ENCODE measurements around the gene UBE2M. TPM values are rescaled to one million over a fixed set of nuclear protein-coding genes. Genes with fewer than 3 reads are reported as not detected.
"Not testable (repeated sequence)": the region's sequence is repeated elsewhere in the genome, so short reads cannot be mapped to it uniquely, and the experiment has no call there.

The UBE2M gene
- total RNA-seq, 2 experiments from 2014 or later: 91.4 to 93.6 TPM

DNA sequence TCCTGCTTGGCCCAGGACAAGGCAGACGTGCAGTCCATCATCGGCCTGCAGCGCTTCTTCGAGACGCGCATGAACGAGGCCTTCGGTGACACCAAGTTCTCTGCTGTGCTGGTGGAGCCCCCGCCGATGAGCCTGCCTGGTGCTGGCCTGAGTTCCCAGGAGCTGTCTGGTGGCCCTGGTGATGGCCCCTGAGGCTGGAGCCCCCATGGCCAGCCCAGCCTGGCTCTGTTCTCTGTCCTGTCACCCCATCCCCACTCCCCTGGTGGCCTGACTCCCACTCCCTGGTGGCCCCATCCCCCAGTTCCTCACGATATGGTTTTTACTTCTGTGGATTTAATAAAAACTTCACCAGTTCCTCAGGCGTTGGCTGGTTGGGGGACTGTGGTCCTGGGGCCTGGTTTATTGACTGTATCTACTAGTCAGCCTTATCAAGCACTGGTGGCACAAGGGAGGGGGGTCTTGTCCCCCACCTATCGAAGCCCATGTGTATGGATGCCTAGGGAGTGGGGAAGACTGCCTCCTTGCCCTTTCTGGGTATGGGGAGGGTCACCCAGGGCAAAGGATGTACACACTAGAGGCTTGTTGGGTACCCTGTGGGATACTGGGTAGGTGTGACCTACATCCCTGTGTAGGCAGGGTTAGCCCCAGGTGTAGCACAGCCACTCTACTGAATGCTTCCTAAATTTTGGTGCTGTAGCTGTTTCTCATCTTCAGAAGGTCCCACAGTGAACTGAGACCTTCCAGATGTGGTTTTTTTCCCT lies 7.9 kb downstream of the UBE2M start:
- no peak for DNase-seq
- peaks cover 55% of the 10 kb centered on the region for H3K4me1 Mint-ChIP-seq (ENCODE audit: low read depth)
- H3K27me3 Mint-ChIP-seq (ENCODE audit: low read depth): no peaks in the 10 kb centered on the region
- H3K36me3 Mint-ChIP-seq (ENCODE audit: low read depth): peaks cover 66% of the 10 kb centered on the region
- no peak overlapping the region for H3K27ac Mint-ChIP-seq
- no peaks in the 10 kb centered on the region for H3K9me3 Mint-ChIP-seq
- no peak overlapping the region for H3K4me3 Mint-ChIP-seq
- CTCF ChIA-PET: interaction anchor here (0.9 kb wide), 1 partner anchor 31 kb away, joined by 4 read pairs; the partner anchor contains the start of gene ZBTB45
- intact Hi-C loops (cut with micrococcal nuclease): no loop called here

DNA sequence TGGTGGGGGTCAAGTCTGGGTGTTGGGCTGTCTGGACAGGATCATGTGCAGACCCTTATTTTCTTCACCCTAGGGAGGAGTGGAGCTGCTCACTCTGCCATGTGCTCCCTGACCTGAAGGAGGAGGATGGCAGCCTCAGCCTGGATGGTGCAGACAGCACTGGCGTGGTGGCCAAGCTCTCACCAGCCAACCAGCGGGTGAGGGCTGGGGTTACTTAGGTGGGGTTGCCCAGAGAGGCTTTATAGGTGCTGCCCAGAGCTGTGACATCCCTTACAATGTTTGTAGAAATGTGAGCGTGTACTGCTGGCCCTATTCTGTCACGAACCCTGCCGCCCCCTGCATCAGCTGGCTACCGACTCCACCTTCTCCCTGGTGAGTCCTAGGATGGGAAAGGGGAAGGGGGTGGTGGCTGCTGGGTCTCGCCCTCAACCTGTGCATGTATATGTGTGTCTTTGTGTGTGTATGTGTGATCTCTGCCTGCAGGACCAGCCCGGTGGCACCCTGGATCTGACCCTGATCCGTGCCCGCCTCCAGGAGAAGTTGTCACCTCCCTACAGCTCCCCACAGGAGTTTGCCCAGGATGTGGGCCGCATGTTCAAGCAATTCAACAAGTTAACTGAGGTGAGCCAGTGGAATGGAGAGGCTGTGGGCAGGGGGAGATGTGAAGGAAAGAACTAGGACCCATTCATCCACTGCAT lies 8.6 kb downstream of the UBE2M start:
- CTCF ChIA-PET: no interaction called here
- no peak overlapping the region for H3K4me3 Mint-ChIP-seq
- no peaks in the 10 kb centered on the region for H3K9me3 Mint-ChIP-seq
- H3K4me1 Mint-ChIP-seq (ENCODE audit: low read depth): peaks cover 51% of the 10 kb centered on the region
- peaks cover 68% of the 10 kb centered on the region for H3K36me3 Mint-ChIP-seq (ENCODE audit: low read depth)
- no peak for DNase-seq
- intact Hi-C loops (cut with micrococcal nuclease): no loop called here
- no peak overlapping the region for H3K27ac Mint-ChIP-seq
- no peaks in the 10 kb centered on the region for H3K27me3 Mint-ChIP-seq (ENCODE audit: low read depth)

DNA sequence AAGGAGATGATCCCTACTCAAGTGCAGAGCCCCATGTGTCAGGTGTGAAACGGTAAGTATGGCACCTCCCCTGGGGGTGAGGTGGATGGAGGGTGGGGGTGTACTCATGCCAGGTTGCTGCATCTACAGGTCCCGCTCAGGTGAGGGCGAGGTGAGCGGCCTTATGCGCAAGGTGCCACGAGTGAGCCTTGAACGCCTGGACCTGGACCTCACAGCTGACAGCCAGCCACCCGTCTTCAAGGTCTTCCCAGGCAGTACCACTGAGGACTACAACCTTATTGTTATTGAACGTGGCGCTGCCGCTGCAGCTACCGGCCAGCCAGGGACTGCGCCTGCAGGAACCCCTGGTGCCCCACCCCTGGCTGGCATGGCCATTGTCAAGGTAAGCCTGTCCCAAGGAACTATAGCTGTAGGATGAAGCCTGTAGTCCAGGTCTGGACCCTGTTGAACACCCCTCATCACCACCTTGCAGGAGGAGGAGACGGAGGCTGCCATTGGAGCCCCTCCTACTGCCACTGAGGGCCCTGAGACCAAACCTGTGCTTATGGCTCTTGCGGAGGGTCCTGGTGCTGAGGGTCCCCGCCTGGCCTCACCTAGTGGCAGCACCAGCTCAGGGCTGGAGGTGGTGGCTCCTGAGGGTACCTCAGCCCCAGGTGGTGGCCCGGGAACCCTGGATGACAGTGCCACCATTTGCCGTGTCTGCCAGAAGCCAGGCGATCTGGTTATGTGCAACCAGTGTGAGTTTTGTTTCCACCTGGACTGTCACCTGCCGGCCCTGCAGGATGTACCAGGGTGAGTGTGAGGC lies 9.3 kb downstream of the UBE2M start:
- no peak overlapping the region for H3K4me3 Mint-ChIP-seq

DNA sequence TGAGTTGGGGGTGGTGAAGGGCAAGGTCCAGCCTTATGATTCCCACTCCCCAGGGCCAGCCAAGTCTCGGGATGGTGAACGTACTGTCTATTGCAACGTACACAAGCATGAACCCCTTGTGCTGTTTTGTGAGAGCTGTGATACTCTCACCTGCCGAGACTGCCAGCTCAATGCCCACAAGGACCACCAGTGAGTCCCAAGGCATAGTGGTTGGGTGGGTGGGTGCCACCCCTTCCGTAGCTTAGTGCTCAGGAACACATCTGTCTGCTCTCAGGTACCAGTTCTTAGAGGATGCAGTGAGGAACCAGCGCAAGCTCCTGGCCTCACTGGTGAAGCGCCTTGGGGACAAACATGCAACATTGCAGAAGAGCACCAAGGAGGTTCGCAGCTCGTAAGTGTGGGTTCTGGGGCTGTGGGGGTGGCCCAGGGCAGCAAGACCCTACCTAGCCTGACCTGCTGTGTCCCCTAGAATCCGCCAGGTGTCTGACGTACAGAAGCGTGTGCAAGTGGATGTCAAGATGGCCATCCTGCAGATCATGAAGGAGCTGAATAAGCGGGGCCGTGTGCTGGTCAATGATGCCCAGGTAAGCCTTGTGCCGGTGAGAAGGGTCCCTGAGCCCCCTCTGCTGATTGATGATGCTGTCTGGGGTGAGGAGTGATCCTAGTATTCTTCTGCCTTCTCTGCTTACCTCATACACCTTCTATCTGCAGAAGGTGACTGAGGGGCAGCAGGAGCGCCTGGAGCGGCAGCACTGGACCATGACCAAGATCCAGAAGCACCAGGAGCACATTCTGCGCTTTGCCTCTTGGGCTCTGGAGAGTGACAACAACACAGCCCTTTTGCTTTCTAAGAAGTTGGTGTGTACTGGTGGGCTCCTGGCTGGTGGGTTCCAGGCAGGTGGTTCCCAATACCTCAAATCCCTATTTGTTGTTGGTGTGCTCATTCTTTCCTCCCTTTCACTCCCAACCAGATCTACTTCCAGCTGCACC lies 10.8 kb downstream of the UBE2M start:
- intact Hi-C loops (cut with micrococcal nuclease): no loop called here
- CTCF ChIA-PET: interaction anchor here (0.6 to 6.8 kb wide), 2 partner anchors 19 to 28 kb away, joined by 3 to 34 read pairs; partner anchors contain the start of gene ZBTB45
- no peaks in the 10 kb centered on the region for H3K9me3 Mint-ChIP-seq
- no peak overlapping the region for H3K4me3 Mint-ChIP-seq
- H3K36me3 Mint-ChIP-seq (ENCODE audit: low read depth): peaks cover 63% of the 10 kb centered on the region
- DNase-seq: no peak
- H3K4me1 Mint-ChIP-seq (ENCODE audit: low read depth): peaks cover 39% of the 10 kb centered on the region
- peaks cover 6% of the 10 kb centered on the region for H3K27me3 Mint-ChIP-seq (ENCODE audit: low read depth)
- peak overlapping the region; percentile 30 for H3K27ac Mint-ChIP-seq

More for the DNA sequence above, 9.3 kb downstream of the UBE2M start:
- H3K4me1 Mint-ChIP-seq (ENCODE audit: low read depth): peaks cover 44% of the 10 kb centered on the region
- intact Hi-C loops (cut with micrococcal nuclease): no loop called here
- no peaks in the 10 kb centered on the region for H3K9me3 Mint-ChIP-seq
- DNase-seq: no peak
- CTCF ChIA-PET: interaction anchor here (6.8 kb wide), 1 partner anchor 30 kb away, joined by 34 read pairs; the partner anchor contains the start of gene ZBTB45
- H3K27ac Mint-ChIP-seq: no peak overlapping the region
- H3K36me3 Mint-ChIP-seq (ENCODE audit: low read depth): peaks cover 66% of the 10 kb centered on the region
- no peaks in the 10 kb centered on the region for H3K27me3 Mint-ChIP-seq (ENCODE audit: low read depth)

DNA sequence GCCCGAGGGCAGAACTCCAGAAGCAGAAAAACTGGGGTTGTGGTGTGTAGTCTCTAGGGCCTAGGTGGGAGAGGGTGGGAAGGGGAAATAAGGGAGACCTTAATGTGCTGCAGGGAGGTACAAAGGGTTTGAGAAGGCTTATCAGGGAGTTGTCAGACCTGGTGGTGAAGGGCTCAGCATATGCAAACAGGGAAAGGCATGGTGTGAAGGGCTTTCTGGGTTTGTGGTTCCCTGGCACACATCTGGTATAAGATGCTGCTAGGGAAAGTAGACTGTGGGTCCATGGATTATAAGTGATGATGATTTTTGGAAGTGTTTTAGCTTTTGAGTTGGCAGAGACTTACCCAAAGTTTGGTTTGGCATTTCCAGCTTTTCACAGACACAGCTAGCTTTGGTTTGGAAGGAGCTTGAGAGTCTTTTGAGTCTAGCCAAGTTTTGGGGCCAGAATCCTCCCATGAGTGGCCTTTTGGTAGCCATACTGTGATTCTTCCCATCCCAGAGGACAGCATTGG lies 12.3 kb downstream of the UBE2M start:
- intact Hi-C loops (cut with micrococcal nuclease): no loop called here
- peaks cover 52% of the 10 kb centered on the region for H3K36me3 Mint-ChIP-seq (ENCODE audit: low read depth)
- peak overlapping the region; percentile 97 for H3K4me3 Mint-ChIP-seq
- no peaks in the 10 kb centered on the region for H3K9me3 Mint-ChIP-seq
- H3K4me1 Mint-ChIP-seq (ENCODE audit: low read depth): peaks cover 35% of the 10 kb centered on the region
- CTCF ChIA-PET: interaction anchor here (1.3 to 6.8 kb wide), 3 partner anchors 8 to 32 kb away, joined by 3 to 34 read pairs (median 4); partner anchors contain the start of gene ZBTB45
- H3K27me3 Mint-ChIP-seq (ENCODE audit: low read depth): peaks cover 9% of the 10 kb centered on the region
- peak overlapping the region; percentile 89 for H3K27ac Mint-ChIP-seq
- DNase-seq: no peak

DNA sequence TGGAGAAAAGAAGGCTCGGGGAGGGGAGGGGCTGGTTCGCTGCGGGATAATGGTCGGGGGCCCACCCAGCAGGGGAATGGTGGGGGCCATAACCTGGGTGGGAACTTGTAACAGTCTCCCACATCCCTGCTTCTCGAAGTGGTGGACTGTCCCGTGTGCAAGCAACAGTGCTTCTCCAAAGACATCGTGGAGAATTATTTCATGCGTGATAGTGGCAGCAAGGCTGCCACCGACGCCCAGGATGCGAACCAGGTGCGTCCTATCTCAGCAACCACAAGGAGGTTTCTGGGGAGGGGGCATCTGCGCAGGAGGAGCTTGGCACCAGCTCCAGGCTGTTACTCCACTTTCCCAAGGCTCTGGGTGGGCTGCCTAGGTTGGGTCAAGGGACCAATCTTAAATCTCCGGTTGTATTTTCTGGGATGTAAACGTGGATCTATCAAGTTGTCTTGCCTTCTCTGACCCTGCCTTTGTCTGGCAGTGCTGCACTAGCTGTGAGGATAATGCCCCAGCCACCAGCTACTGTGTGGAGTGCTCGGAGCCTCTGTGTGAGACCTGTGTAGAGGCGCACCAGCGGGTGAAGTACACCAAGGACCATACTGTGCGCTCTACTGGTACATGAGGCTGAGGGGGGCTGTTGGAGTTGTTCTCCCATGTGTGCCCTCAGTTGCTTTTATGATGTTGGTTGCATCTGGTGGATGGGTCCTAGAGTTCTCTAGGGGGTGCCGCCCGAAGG lies 13.0 kb downstream of the UBE2M start:
- H3K36me3 Mint-ChIP-seq (ENCODE audit: low read depth): peaks cover 47% of the 10 kb centered on the region
- H3K27me3 Mint-ChIP-seq (ENCODE audit: low read depth): peaks cover 9% of the 10 kb centered on the region
- DNase-seq: no peak
- CTCF ChIA-PET: interaction anchor here (1.0 to 6.8 kb wide), 4 partner anchors 8 to 32 kb away, joined by 3 to 34 read pairs (median 4); partner anchors contain the start of gene ZBTB45
- intact Hi-C loops (cut with micrococcal nuclease): no loop called here
- H3K27ac Mint-ChIP-seq: peak overlapping the region; percentile 89
- H3K4me3 Mint-ChIP-seq: peak overlapping the region; percentile 97
- H3K9me3 Mint-ChIP-seq: no peaks in the 10 kb centered on the region
- peaks cover 32% of the 10 kb centered on the region for H3K4me1 Mint-ChIP-seq (ENCODE audit: low read depth)

DNA sequence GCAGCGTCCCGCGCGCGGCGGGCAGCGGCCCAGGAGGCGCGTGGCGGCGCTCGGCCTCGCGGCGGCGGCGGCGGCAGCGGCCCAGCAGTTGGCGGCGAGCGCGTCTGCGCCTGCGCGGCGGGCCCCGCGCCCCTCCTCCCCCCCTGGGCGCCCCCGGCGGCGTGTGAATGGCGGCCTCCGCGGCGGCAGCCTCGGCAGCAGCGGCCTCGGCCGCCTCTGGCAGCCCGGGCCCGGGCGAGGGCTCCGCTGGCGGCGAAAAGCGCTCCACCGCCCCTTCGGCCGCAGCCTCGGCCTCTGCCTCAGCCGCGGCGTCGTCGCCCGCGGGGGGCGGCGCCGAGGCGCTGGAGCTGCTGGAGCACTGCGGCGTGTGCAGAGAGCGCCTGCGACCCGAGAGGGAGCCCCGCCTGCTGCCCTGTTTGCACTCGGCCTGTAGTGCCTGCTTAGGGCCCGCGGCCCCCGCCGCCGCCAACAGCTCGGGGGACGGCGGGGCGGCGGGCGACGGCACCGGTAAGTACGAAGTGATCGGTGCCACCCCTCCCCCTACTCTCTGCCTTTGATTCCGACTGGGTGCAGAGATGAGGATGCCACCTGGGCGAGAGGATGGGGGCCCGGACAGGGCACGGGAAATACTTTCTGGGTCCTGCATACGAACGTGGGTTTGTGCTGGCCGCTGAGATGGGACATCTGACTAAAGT lies 13.7 kb downstream of the UBE2M start:
- Mint-ChIP-seq H3K36me3 (ENCODE audit: low read depth) (peaks cover 42% of the 10 kb centered on the region), H3K27me3 (ENCODE audit: low read depth) (peaks cover 9% of the 10 kb centered on the region), H3K27ac (peak overlapping the region; percentile 89), H3K4me1 (ENCODE audit: low read depth) (peaks cover 30% of the 10 kb centered on the region), H3K4me3 (peak overlapping the region; percentile 97), H3K9me3 (no peaks in the 10 kb centered on the region)
- intact Hi-C loops (cut with micrococcal nuclease): loop anchor here (1.0 kb wide), 7 partner anchors 11 to 239 kb away; partner anchors contain the start of genes CHMP2A, ERVK3-1, MZF1 and ZBTB45
- peak; percentile 68 for DNase-seq
- CTCF ChIA-PET: interaction anchor here (1.0 to 6.8 kb wide), 4 partner anchors 9 to 31 kb away, joined by 3 to 34 read pairs (median 4); partner anchors contain the start of gene ZBTB45

DNA sequence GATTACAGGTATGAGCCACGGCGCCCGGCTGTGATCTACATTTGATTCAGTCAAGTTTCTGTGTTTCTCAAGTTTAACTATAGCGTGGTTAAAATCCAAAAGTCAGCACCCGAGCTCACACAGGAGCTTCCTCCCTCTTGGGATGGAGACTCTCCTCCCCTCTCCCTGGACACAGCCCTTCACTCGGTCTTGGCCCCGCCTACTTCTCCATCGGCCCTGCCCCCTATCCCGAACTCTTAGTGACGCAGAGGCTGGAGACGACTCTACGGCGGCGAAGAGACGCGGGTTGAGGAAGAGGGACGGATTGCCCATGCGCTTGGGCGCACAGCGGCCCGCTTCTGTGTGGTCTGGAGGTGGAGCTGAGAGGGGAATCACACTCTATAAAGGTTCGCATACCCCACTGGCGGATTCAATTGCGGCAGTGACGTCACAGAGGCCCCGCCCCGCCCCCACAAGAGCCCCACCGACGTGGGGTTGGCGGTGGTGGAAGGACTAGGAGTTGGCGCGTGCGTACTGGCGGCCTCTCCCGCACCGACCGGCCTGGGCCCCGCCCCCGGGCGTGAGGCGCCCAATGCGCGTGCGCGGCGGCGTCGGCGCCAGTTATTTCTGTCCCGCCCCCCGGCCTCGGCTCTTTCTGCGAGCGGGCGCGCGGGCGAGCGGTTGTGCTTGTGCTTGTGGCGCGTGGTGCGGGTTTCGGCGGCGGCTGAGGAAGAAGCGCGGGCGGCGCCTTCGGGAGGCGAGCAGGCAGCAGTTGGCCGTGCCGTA lies 14.4 kb downstream of the UBE2M start, which contains the start of gene TRIM28:
Gene TRIM28 (plus strand): TSS at position 239 of the 765 bp plus-strand sequence. CDS start 694 bp downstream, outside the sequence.
- intact Hi-C loops (cut with micrococcal nuclease): loop anchor here (1.0 kb wide), 7 partner anchors 11 to 239 kb away; partner anchors contain the start of genes CHMP2A, ERVK3-1, MZF1 and ZBTB45
- CTCF ChIA-PET: interaction anchor here (1.0 to 6.8 kb wide), 4 partner anchors 10 to 30 kb away, joined by 3 to 34 read pairs (median 4); partner anchors contain the start of gene ZBTB45
- Mint-ChIP-seq H3K4me3 (peak within 1 kb of the TSS; percentile 97), H3K36me3 (ENCODE audit: low read depth) (peaks cover 38% of the 10 kb centered on the region), H3K27me3 (ENCODE audit: low read depth) (peaks cover 15% of the 10 kb centered on the region), H3K4me1 (ENCODE audit: low read depth) (peaks cover 30% of the 10 kb centered on the region), H3K27ac (peak within 1 kb of the TSS; percentile 97), H3K9me3 (no peaks in the 10 kb centered on the region)
- peak; percentile 100 for DNase-seq

DNA sequence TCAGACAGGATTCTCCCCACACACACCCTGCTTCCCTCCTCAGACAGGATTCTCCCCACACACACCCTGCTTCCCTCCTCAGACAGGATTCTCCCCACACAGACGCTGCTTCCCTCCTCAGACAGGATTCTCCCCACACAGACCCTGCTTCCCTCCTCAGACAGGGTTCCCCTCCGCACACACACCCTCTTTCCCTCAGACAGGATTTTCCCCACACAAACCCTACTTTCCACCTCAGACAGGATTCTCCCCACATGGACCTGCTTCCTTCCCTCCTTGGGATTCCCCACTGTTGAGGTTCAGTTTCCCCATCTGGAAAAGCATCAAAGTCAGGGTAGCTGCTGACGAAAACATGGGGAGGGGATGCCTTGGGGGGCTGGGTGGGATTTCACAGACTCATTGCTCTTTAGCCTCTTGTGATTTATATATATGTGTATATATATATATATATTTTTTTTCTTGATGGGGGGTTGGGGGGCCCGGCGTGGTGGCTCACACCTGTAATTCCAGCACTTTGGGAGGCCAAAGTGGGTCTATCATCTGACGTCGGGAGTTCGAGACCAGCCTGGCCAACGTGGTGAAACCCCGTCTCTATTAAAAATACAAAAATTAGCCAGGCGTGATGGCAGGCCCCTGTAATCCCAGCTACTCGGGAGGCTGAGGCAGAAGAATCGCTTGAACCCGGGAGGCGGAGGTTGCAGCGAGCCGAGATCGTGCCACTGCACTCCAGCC lies 15.6 kb downstream of the UBE2M start:
- H3K4me1 Mint-ChIP-seq (ENCODE audit: low read depth): peaks cover 31% of the 10 kb centered on the region
- intact Hi-C loops (cut with micrococcal nuclease); DNase-seq; H3K27ac Mint-ChIP-seq; H3K9me3 Mint-ChIP-seq: not testable (repeated sequence)
- H3K36me3 Mint-ChIP-seq (ENCODE audit: low read depth): peaks cover 31% of the 10 kb centered on the region
- H3K4me3 Mint-ChIP-seq: peak overlapping the region; percentile 1
- H3K27me3 Mint-ChIP-seq (ENCODE audit: low read depth): peaks cover 18% of the 10 kb centered on the region
- CTCF ChIA-PET: interaction anchor here (6.8 kb wide), 1 partner anchor 23 kb away, joined by 34 read pairs; the partner anchor contains the start of gene ZBTB45
